ENCODE measurements around the gene EEPD1. TPM values are rescaled to one million over a fixed set of nuclear protein-coding genes. Genes with fewer than 3 reads are reported as not detected.

The EEPD1 gene
- total and polyA plus RNA-seq, 4 donors = 2.3 to 12.3 (median 7.1) TPM

DNA sequence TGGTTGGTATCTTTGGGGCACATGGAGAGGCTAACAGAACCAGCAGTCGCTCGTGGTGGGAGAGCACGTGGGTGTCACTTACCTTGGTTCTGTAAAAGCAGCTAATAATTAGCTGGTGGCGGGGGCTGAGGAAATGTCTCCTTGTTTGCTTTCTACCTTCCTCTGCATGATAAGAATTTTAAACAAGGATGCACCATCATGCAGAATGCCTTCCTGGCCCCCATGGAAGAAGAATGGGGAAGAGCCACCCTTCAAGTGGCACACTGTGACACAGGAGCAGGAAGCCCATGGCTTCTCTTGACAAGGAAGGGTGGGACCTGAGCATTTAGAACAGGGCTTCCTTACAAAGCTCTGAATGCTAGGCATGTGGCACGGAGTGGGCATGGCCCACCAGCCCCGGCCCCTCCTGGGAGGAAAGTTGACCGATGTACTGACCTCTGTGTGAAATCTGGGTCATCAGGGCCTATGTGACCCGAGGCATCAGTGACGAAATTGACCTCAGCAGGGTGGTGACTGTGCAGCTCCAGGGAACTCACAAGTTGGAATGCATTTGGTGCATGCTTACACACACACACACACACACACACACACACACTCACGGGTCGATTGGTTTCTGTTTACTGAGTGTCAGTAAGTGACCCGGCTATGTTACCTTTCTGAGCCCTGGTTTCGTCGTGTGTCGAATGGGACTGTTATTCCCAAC, 119.7 kb downstream of the EEPD1 start (continued):
- TF ChIP-seq GABPA (IDR thresholded peaks at IDR 0.05 in 1 of 2, conservative IDR thresholded peaks at IDR 0.05 in 1 of 2) (peak in 1 of 2 donors; percentile 56), EGR1 (IDR thresholded peaks at IDR 0.05; ENCODE audit: low read depth in 2 of 2) (peak in 1 of 2 donors; percentile 43), FOXA2 (IDR thresholded peaks at IDR 0.05) (peak; percentile 97), HNF4A (conservative IDR thresholded peaks at IDR 0.05) (peak; percentile 89 to 91), YY1 (IDR thresholded peaks at IDR 0.05) (peak; percentile 65), TAF1 (conservative IDR thresholded peaks at IDR 0.05) (no peak), CTCF (IDR thresholded peaks at IDR 0.05; ENCODE audit: low read depth, low read length, missing input control) (no peak)

DNA sequence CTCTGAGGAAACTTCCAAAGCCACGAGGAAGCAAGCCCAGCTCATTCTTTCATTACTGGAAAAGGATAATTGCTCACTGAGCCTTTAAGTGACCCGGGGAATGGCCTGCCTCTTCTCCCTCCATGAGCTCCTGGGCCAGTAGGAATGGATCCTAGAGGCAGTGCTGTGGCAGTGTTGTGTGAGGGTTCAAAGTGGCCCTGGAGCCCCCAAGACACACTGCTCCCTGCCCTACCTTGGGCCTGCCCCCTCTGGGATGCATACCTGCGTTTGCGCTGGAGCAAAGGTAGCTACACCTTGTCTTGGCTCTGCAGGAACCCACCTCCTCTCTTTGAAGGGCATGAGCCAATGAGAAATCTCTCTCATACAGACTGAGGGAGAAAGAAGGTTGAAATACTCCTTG, 120.8 kb downstream of the EEPD1 start:
- peak overlapping the region in 1 of 2 donors; percentile 72 for H3K9ac ChIP-seq (ENCODE audit: low read depth in 1 of 2, low read length in 2 of 2)

More for the DNA sequence above, 120.8 kb downstream of the EEPD1 start:
- Histone ChIP-seq H3K36me3 (ENCODE audit: control insufficient read depth in 4 of 4, insufficient read depth in 3 of 4, low read depth in 1 of 4, low read length in 3 of 4) (no peaks in the 10 kb centered on the region), H3K4me3 (ENCODE audit: low read depth in 1 of 3, low read length in 3 of 3) (no peak overlapping the region), H3K4me1 (ENCODE audit: control insufficient read depth in 4 of 4, insufficient read depth in 4 of 4, low read length in 3 of 4) (peaks cover 5 to 26% (median 18%) of the 10 kb centered on the region in 4 donors), H3K27ac (ENCODE audit: low read depth in 1 of 2, low read length in 2 of 2) (peak overlapping the region; percentile 74 to 88), H3K9me3 (ENCODE audit: control insufficient read depth in 4 of 4, low read length in 3 of 4) (no peaks in the 10 kb centered on the region), H3K27me3 (ENCODE audit: control insufficient read depth in 4 of 4, insufficient read depth in 4 of 4, low read length in 3 of 4) (no peaks in the 10 kb centered on the region)
- no peak for TF ChIP-seq TAF1 (conservative IDR thresholded peaks at IDR 0.05)
- no peak for TF ChIP-seq HNF4G (IDR thresholded peaks at IDR 0.05)
- TF ChIP-seq, protein P1, sequence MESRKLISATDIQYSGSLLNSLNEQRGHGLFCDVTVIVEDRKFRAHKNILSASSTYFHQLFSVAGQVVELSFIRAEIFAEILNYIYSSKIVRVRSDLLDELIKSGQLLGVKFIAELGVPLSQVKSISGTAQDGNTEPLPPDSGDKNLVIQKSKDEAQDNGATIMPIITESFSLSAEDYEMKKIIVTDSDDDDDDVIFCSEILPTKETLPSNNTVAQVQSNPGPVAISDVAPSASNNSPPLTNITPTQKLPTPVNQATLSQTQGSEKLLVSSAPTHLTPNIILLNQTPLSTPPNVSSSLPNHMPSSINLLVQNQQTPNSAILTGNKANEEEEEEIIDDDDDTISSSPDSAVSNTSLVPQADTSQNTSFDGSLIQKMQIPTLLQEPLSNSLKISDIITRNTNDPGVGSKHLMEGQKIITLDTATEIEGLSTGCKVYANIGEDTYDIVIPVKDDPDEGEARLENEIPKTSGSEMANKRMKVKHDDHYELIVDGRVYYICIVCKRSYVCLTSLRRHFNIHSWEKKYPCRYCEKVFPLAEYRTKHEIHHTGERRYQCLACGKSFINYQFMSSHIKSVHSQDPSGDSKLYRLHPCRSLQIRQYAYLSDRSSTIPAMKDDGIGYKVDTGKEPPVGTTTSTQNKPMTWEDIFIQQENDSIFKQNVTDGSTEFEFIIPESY (IDR thresholded peaks at IDR 0.05) = no peak
- TF ChIP-seq NR2F2 (IDR thresholded peaks at IDR 0.05) = no peak
- no peak for TF ChIP-seq EGR1 (IDR thresholded peaks at IDR 0.05; ENCODE audit: low read depth in 2 of 2)
- no peak for TF ChIP-seq CTCF (IDR thresholded peaks at IDR 0.05; ENCODE audit: low read depth, low read length, missing input control)
- TF ChIP-seq RAD21 (IDR thresholded peaks at IDR 0.05) = no peak
- no peak for TF ChIP-seq GABPA (IDR thresholded peaks at IDR 0.05 in 1 of 2, conservative IDR thresholded peaks at IDR 0.05 in 1 of 2)
- TF ChIP-seq MAX (IDR thresholded peaks at IDR 0.05) = no peak
- no peak for TF ChIP-seq FOXA1 (IDR thresholded peaks at IDR 0.05)
- 60% methylated on average over 4 of the region's 4 CpGs for WGBS
- no peak for DNase-seq (ENCODE audit: low spot score)

Measured in liver (tissue), 9 donors.